ENCODE data around the gene GAGE10. TPM values are rescaled to one million over a fixed set of nuclear protein-coding genes. Genes with fewer than 3 reads are reported as not detected.

Gene GAGE10
- total RNA-seq, 1 experiment from 2014 or later = not detected

DNA sequence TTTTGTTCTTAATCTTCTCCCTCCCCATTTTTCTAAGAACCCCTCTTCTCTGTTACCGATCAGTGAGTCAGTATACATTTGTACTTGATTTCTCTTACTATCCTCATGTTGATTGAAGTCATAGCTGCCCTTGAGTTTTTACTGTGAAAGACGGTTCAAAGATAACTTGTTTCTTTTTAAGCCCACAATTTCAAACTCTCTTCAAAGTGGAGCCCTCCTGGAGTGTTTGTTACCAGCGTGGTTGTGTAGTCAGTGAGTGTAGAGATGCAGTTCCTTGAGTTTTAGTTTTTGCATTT lies 26.0 kb upstream of the GAGE10 start:
- no peak overlapping the region for H3K9ac ChIP-seq (ENCODE audit: low read length)
- H3K36me3 ChIP-seq (ENCODE audit: control insufficient read depth in 1 of 2, insufficient read depth in 2 of 2, low read length in 2 of 2) = no peaks in the 10 kb centered on the region
- TF ChIP-seq, protein P1, sequence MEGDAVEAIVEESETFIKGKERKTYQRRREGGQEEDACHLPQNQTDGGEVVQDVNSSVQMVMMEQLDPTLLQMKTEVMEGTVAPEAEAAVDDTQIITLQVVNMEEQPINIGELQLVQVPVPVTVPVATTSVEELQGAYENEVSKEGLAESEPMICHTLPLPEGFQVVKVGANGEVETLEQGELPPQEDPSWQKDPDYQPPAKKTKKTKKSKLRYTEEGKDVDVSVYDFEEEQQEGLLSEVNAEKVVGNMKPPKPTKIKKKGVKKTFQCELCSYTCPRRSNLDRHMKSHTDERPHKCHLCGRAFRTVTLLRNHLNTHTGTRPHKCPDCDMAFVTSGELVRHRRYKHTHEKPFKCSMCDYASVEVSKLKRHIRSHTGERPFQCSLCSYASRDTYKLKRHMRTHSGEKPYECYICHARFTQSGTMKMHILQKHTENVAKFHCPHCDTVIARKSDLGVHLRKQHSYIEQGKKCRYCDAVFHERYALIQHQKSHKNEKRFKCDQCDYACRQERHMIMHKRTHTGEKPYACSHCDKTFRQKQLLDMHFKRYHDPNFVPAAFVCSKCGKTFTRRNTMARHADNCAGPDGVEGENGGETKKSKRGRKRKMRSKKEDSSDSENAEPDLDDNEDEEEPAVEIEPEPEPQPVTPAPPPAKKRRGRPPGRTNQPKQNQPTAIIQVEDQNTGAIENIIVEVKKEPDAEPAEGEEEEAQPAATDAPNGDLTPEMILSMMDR (IDR thresholded peaks at IDR 0.05 in 2 of 3, conservative IDR thresholded peaks at IDR 0.05 in 1 of 3; ENCODE audit: borderline replicate concordance in 1 of 3, insufficient read depth in 1 of 3, low read depth in 2 of 3, low read length in 2 of 3) = no peak
- TF ChIP-seq, protein P2, sequence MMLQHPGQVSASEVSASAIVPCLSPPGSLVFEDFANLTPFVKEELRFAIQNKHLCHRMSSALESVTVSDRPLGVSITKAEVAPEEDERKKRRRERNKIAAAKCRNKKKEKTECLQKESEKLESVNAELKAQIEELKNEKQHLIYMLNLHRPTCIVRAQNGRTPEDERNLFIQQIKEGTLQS (IDR thresholded peaks at IDR 0.05) = no peak
- TF ChIP-seq TCF7L2 (IDR thresholded peaks at IDR 0.05; ENCODE audit: borderline replicate concordance, extremely low read depth, insufficient read depth, insufficient read length) = no peak
- TF ChIP-seq ELF1 (IDR thresholded peaks at IDR 0.05; ENCODE audit: borderline replicate concordance, low read depth) = no peak
- TF ChIP-seq, protein P3, sequence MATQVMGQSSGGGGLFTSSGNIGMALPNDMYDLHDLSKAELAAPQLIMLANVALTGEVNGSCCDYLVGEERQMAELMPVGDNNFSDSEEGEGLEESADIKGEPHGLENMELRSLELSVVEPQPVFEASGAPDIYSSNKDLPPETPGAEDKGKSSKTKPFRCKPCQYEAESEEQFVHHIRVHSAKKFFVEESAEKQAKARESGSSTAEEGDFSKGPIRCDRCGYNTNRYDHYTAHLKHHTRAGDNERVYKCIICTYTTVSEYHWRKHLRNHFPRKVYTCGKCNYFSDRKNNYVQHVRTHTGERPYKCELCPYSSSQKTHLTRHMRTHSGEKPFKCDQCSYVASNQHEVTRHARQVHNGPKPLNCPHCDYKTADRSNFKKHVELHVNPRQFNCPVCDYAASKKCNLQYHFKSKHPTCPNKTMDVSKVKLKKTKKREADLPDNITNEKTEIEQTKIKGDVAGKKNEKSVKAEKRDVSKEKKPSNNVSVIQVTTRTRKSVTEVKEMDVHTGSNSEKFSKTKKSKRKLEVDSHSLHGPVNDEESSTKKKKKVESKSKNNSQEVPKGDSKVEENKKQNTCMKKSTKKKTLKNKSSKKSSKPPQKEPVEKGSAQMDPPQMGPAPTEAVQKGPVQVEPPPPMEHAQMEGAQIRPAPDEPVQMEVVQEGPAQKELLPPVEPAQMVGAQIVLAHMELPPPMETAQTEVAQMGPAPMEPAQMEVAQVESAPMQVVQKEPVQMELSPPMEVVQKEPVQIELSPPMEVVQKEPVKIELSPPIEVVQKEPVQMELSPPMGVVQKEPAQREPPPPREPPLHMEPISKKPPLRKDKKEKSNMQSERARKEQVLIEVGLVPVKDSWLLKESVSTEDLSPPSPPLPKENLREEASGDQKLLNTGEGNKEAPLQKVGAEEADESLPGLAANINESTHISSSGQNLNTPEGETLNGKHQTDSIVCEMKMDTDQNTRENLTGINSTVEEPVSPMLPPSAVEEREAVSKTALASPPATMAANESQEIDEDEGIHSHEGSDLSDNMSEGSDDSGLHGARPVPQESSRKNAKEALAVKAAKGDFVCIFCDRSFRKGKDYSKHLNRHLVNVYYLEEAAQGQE (IDR thresholded peaks at IDR 0.05; ENCODE audit: low read depth) = no peak
- no peak for TF ChIP-seq YY1 (IDR thresholded peaks at IDR 0.05; ENCODE audit: extremely low read depth, insufficient replicate concordance, low read depth, low read length)
- no peak for TF ChIP-seq SIN3A (IDR thresholded peaks at IDR 0.05; ENCODE audit: low read depth)
- TF ChIP-seq, protein P4, sequence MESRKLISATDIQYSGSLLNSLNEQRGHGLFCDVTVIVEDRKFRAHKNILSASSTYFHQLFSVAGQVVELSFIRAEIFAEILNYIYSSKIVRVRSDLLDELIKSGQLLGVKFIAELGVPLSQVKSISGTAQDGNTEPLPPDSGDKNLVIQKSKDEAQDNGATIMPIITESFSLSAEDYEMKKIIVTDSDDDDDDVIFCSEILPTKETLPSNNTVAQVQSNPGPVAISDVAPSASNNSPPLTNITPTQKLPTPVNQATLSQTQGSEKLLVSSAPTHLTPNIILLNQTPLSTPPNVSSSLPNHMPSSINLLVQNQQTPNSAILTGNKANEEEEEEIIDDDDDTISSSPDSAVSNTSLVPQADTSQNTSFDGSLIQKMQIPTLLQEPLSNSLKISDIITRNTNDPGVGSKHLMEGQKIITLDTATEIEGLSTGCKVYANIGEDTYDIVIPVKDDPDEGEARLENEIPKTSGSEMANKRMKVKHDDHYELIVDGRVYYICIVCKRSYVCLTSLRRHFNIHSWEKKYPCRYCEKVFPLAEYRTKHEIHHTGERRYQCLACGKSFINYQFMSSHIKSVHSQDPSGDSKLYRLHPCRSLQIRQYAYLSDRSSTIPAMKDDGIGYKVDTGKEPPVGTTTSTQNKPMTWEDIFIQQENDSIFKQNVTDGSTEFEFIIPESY (IDR thresholded peaks at IDR 0.05; ENCODE audit: extremely low read depth, insufficient replicate concordance, low read length) = no peak
- TF ChIP-seq POLR2A (IDR thresholded peaks at IDR 0.05; ENCODE audit: borderline replicate concordance, extremely low read depth, insufficient read depth, insufficient read length) = no peak
- no peak for TF ChIP-seq EGR1 (IDR thresholded peaks at IDR 0.05; ENCODE audit: low read depth)
- TF ChIP-seq, protein P5, sequence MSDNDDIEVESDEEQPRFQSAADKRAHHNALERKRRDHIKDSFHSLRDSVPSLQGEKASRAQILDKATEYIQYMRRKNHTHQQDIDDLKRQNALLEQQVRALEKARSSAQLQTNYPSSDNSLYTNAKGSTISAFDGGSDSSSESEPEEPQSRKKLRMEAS (IDR thresholded peaks at IDR 0.05) = no peak
- TF ChIP-seq SP1 (IDR thresholded peaks at IDR 0.05; ENCODE audit: low read depth) = no peak
- ChIA-PET POLR2A (no interaction called here), RAD21 (ENCODE audit: low non-redundant PET in 1 of 2, low total read pairs in 2 of 2, uncharacterized antibody in 2 of 2, unreplicated experiment in 2 of 2) (no interaction called here), CTCF (no interaction called here)
- ATAC-seq (no peak), DNase-seq (ENCODE audit: low read depth, low spot score) (no peak)
- H3K27ac ChIP-seq (ENCODE audit: low read depth, low read length) = no peak overlapping the region
- no peaks in the 10 kb centered on the region for H3K79me2 ChIP-seq (ENCODE audit: insufficient read depth, low read length)
- no peak overlapping the region for H2AFZ ChIP-seq (ENCODE audit: low read depth, low read length, poor library complexity, severe bottlenecking)
- no TSS peak for BruUV-seq (replicated peaks)
- H3K9me3 ChIP-seq (ENCODE audit: control insufficient read depth in 1 of 2, insufficient read depth in 1 of 2, low read depth in 1 of 2, low read length in 2 of 2) = no peaks in the 10 kb centered on the region
- H3K4me3 ChIP-seq (replicated peaks in 1 of 2; ENCODE audit: low read depth in 1 of 2, low read length in 2 of 2) = no peak overlapping the region
- H3K27me3 ChIP-seq (ENCODE audit: insufficient read depth, low read length) = no peaks in the 10 kb centered on the region
- peaks cover 0 to 2% of the 10 kb centered on the region in 2 experiments; a peak in 1 of 4 replicates for H3K4me1 ChIP-seq (ENCODE audit: control insufficient read depth in 1 of 2, insufficient read depth in 2 of 2, low read length in 2 of 2)
- intact Hi-C loops (cut with micrococcal nuclease) = no loop called here
- H3K9me2 ChIP-seq (ENCODE audit: insufficient read depth) = no peaks in the 10 kb centered on the region
- H4K20me1 ChIP-seq (ENCODE audit: insufficient read depth) = no peaks in the 10 kb centered on the region
- no peak overlapping the region for H3K4me2 ChIP-seq (ENCODE audit: low read length)
